Endothelial cell (in vitro differentiated cells): ENCODE data around the gene ADH6. TPM values are rescaled to one million over a fixed set of nuclear protein-coding genes. Genes with fewer than 3 reads are reported as not detected.

Experiments
- DNase-seq: peaks from one replicate; pipeline ENCODE4 v3.0.0; 2021; ENCODE audit warnings: low spot score
- H3K27ac Mint-ChIP-seq: one replicate; pipeline ENCODE4 v1.8.0; 2021; ENCODE audit warnings: mixed read lengths, inconsistent platforms; ENCODE audit not compliant: unreplicated experiment
- H3K27me3 Mint-ChIP-seq: one replicate; pipeline ENCODE4 v1.8.0; 2021; ENCODE audit warnings: mild to moderate bottlenecking, moderate library complexity, mixed read lengths, inconsistent platforms; ENCODE audit not compliant: unreplicated experiment
- H3K36me3 Mint-ChIP-seq: one replicate; pipeline ENCODE4 v1.8.0; 2021; ENCODE audit warnings: mild to moderate bottlenecking, low read depth, mixed read lengths, inconsistent platforms; ENCODE audit not compliant: unreplicated experiment
- H3K4me1 Mint-ChIP-seq: one replicate; pipeline ENCODE4 v1.8.0; 2021; ENCODE audit warnings: mild to moderate bottlenecking, mixed read lengths, inconsistent platforms; ENCODE audit not compliant: unreplicated experiment
- H3K4me3 Mint-ChIP-seq: one replicate; pipeline ENCODE4 v1.8.0; 2021; ENCODE audit warnings: mild to moderate bottlenecking, mixed read lengths, inconsistent platforms; ENCODE audit not compliant: unreplicated experiment
- H3K9me3 Mint-ChIP-seq: one replicate; pipeline ENCODE4 v1.8.0; 2021; ENCODE audit warnings: mixed read lengths, inconsistent platforms; ENCODE audit not compliant: unreplicated experiment
- total RNA-seq: library from RNA; stranded (reverse); fragmentation: NEBNext Ultra II Directional; extraction: Animal tissue kit (Norgen Biotek cat#: 25700); gene quantifications from one replicate; pipeline ENCODE4 v1.2.1, GENCODE V29; 2021; ENCODE audit not compliant: unreplicated experiment
- TF ChIP-seq, protein P1 (sequence below): fragments of 200-600 bp; sonication (generic); IDR thresholded peaks from one replicate; pipeline ENCODE4 v1.5.0; 2021; ENCODE audit warnings: antibody characterized with exemption; ENCODE audit not compliant: unreplicated experiment

ADH6 gene
- total RNA-seq, 1 donor from 2014 or later = not detected

DNA sequence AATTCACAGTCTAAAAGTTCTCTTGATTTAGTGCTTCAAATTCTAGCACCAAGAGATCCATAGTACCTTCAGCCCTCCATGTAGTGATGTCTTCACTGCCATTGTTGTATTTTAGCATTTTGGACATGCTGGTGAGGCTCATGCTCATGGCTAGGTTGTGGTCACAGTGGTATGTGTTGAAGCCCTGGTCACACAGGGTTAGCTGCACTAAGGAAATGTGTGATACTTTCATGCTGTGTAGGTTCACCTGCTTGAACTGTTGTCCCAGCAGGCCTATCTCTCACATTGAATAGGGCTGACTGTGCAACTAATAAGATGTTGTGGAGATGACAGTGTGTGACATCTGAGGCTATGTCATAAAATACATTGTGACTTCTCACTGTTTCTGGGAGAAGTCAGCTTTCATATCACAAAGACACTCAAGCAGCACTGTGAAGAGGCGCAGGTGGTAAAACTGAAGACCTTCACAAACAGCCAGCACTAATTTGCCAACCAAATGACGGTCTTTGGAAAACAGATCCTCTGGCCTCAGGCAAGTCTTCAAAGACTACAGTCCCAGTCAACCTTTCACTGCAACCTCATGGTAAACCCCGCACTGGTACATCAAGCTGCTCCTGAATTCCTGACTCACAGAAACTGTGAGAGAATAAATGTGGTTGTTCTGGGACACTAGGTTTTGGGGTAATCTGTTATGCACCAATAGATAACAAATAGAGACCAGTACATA lies 57.5 kb downstream of the ADH6 start:
- TF ChIP-seq, protein P1, sequence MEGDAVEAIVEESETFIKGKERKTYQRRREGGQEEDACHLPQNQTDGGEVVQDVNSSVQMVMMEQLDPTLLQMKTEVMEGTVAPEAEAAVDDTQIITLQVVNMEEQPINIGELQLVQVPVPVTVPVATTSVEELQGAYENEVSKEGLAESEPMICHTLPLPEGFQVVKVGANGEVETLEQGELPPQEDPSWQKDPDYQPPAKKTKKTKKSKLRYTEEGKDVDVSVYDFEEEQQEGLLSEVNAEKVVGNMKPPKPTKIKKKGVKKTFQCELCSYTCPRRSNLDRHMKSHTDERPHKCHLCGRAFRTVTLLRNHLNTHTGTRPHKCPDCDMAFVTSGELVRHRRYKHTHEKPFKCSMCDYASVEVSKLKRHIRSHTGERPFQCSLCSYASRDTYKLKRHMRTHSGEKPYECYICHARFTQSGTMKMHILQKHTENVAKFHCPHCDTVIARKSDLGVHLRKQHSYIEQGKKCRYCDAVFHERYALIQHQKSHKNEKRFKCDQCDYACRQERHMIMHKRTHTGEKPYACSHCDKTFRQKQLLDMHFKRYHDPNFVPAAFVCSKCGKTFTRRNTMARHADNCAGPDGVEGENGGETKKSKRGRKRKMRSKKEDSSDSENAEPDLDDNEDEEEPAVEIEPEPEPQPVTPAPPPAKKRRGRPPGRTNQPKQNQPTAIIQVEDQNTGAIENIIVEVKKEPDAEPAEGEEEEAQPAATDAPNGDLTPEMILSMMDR = no peak
- Mint-ChIP-seq H3K27ac (no peak overlapping the region), H3K36me3 (no peaks in the 10 kb centered on the region), H3K4me1 (no peaks in the 10 kb centered on the region), H3K9me3 (no peaks in the 10 kb centered on the region), H3K27me3 (no peaks in the 10 kb centered on the region), H3K4me3 (no peak overlapping the region)
- no peak for DNase-seq

DNA sequence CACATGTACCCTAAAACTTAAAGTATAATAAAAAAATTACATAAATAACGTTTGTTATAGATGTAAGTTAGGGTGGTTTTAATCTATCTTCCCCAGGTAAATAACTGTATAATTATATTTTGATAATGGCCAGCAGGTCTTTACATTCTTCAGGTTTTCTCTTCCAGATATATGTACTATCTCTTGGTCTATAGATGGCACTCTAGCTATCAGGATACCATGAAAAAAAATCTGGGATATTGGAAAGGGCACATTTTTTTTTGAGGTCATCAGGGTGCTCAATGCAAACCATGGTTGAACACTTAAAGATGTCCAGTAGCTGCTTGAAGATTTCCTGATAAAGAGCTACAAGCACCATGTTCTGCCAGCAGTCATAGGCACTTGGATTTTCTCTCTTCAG lies 59.3 kb downstream of the ADH6 start:
- H3K27me3 Mint-ChIP-seq = no peaks in the 10 kb centered on the region
- H3K4me3 Mint-ChIP-seq = no peak overlapping the region
- no peaks in the 10 kb centered on the region for H3K9me3 Mint-ChIP-seq
- DNase-seq = no peak
- H3K4me1 Mint-ChIP-seq = no peaks in the 10 kb centered on the region
- TF ChIP-seq, protein P1 = no peak
- no peaks in the 10 kb centered on the region for H3K36me3 Mint-ChIP-seq
- no peak overlapping the region for H3K27ac Mint-ChIP-seq

DNA sequence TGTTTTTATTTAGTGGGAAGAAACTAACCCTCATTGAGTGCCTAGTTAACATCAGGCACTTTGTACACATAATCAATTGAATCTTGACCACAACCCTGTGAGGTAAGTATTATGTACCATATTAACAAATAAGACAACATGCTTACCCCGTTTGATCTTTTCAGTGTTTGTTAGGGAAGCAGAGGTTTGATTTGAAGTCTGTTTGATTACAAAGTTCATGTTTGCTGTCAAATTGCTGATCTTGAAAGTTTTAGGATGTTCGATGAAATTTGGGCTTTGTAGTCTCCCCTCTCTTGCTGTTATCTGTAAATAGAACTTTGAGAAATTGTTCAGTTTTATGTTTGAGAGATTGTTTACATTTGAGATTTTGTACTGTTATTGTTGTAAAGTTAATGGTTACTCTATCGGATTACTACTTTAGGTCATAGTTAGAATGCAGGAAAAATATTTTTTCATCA lies 61.5 kb downstream of the ADH6 start:
- Mint-ChIP-seq H3K36me3 (no peaks in the 10 kb centered on the region), H3K4me3 (no peak overlapping the region), H3K27ac (no peak overlapping the region), H3K4me1 (no peaks in the 10 kb centered on the region), H3K9me3 (no peaks in the 10 kb centered on the region), H3K27me3 (no peaks in the 10 kb centered on the region)
- DNase-seq = no peak
- TF ChIP-seq, protein P1 = no peak

DNA sequence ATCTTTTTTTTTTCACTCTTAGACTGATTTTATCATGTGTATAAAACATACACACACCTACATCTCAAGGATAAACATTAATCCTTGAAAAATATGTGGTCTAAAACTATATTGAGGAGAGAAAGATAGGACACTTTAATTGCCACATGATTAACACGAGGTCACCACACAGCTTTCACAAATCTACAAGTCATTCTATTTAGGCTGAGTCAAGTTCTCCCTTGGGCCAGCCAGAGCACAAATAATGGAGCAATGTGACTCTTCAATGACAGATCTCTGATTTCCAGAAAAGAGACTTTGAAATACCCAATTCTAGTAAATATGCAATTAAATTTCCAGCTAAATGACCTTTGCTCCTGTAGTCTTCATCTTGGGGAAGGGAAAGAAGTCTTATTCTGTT lies 62.1 kb downstream of the ADH6 start:
- Mint-ChIP-seq H3K27ac (no peak overlapping the region), H3K36me3 (no peaks in the 10 kb centered on the region), H3K9me3 (no peaks in the 10 kb centered on the region), H3K4me3 (no peak overlapping the region), H3K4me1 (no peaks in the 10 kb centered on the region), H3K27me3 (no peaks in the 10 kb centered on the region)
- no peak for DNase-seq
- TF ChIP-seq, protein P1 = no peak

DNA sequence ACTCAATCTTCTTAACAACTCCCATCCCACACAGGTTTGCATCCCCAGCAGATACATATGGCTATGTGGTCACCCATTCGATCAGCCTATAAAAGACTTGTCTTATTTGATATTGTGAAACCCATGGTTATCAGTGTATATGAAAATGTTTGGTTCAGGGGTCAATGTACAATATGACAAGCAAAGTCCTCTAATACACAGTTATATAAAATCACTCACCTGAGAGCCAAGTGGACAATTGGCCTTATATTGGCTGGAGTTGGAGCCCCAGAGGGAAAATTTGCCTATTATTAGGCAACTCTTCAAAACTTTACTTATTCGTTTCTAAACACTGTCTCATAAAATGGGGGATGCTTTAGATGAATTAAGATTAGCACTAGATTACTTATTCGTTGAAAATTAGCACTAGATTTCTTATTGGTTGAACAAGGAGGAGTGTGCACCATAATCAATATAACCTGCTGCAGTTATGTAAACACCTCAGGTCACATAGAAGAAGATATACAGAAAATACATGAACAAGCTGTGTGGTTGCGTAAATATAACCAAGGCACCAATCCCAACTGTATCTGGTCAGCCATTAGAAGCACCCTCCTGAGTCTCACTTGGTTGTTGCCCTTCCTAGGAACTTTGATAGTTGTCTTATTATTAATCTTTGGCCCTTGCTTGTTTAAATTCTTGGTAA lies 64.2 kb downstream of the ADH6 start:
- TF ChIP-seq, protein P1 = no peak
- H3K4me1 Mint-ChIP-seq = no peaks in the 10 kb centered on the region
- no peak for DNase-seq
- H3K4me3 Mint-ChIP-seq = no peak overlapping the region
- H3K27me3 Mint-ChIP-seq = no peaks in the 10 kb centered on the region
- H3K27ac Mint-ChIP-seq = no peak overlapping the region
- H3K9me3 Mint-ChIP-seq = peaks cover 4% of the 10 kb centered on the region
- no peaks in the 10 kb centered on the region for H3K36me3 Mint-ChIP-seq
